Astrocyte (in vitro differentiated cells and primary cell): ENCODE data around the gene PARM1.

Source experiments
- CTCF ChIP-seq: IDR thresholded peaks from 2 replicates; pipeline ENCODE4 v1.5.1; 2011; ENCODE audit warnings: low read depth, mild to moderate bottlenecking, inconsistent platforms, low read length, moderate library complexity; ENCODE audit not compliant: insufficient read depth
- EZH2 ChIP-seq: IDR thresholded peaks from 2 replicates; pipeline ENCODE4 v1.6.1; 2012; ENCODE audit warnings: mild to moderate bottlenecking, low read length, inconsistent platforms; ENCODE audit not compliant: insufficient read depth

GRCh38 chr4:74962584-74962983 is 29.7 kb downstream of the PARM1 start:
- TF ChIP-seq CTCF (no peak), EZH2 (no peak)
